GM12801 (cell line): Measurements from ENCODE around the gene CDYL.

ENCODE experiments used
- TF ChIP-seq, protein P1 (sequence below): IDR thresholded peaks from one replicate; pipeline ENCODE4 v1.5.1; 2011; ENCODE audit warnings: control low read depth; ENCODE audit not compliant: insufficient read length; ENCODE audit errors: extremely low read depth

The CDYL gene

DNA sequence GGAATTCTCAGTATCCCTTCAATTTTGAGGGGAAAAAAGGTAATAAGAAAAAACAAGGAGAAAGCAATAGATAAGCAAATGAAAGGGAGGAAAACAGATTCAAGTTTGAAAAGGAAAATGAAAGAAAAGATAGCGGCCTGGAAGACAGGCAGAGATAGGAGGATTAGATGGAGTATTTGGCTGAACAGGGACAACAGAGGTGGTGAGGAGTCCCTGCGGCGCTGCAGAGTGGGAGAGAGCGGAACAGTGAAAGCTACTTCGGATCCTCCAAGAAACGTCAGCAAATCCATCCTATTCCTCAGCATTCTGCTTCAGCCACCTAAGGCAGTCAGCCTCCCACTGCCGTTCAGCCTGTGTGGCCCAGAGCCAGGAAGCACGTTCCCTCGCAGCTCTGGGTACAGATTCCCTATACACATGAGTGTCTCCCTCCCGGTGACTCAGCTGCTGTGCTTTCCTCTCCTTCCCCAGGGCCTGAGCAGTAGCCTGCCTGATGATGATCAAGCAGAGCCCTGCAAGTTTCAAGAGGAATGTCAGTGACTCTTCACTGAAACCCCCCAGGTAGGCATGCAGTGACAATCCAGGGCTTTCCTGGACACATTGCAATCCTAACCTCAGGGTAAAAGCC, 43.4 kb upstream of the CDYL start:
- TF ChIP-seq, protein P1, sequence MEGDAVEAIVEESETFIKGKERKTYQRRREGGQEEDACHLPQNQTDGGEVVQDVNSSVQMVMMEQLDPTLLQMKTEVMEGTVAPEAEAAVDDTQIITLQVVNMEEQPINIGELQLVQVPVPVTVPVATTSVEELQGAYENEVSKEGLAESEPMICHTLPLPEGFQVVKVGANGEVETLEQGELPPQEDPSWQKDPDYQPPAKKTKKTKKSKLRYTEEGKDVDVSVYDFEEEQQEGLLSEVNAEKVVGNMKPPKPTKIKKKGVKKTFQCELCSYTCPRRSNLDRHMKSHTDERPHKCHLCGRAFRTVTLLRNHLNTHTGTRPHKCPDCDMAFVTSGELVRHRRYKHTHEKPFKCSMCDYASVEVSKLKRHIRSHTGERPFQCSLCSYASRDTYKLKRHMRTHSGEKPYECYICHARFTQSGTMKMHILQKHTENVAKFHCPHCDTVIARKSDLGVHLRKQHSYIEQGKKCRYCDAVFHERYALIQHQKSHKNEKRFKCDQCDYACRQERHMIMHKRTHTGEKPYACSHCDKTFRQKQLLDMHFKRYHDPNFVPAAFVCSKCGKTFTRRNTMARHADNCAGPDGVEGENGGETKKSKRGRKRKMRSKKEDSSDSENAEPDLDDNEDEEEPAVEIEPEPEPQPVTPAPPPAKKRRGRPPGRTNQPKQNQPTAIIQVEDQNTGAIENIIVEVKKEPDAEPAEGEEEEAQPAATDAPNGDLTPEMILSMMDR = no peak

DNA sequence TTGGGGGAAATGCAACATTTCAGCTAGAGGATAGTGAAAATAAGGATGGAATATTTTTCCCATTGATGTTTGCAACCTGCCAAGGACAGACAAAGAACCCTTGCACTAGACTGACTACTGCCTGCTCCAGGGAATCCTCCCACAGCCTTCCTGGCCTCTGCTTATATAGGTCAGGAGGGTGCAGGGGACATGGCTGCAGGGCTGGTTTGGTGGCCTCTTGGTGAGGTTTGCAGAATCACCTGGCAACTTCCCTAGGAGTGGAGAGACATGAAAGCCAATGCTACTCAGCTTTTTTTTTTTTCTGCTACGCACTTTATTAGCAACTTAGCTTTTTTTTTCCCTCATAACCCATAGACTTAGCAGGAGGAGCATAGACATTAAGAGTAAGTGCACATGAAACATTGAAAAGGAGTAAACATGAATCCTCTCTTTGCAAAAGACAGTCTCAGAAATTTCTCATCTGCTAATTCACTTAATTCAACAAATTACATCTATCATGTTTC, 39.8 kb upstream of the CDYL start:
- TF ChIP-seq, protein P1 = no peak

DNA sequence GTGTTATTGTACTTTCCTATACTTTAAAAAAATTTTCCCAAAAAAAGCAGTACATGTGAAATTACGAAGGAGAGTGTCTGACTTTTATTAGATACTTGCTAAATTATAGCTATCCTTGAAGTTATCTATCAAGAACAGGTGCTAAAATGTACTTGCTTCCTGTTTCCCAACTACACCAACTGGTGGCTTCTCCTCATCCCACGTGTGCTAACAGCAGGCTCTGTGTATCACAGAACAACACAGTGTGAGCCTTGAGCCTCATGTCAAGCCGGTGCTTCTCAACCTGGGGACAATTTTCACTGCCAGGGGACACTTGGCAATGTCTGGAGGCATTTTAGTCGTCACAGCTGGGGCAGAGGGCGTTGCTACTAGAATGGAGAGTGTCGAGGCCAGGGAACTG, 36.2 kb upstream of the CDYL start:
- TF ChIP-seq, protein P1 = no peak

DNA sequence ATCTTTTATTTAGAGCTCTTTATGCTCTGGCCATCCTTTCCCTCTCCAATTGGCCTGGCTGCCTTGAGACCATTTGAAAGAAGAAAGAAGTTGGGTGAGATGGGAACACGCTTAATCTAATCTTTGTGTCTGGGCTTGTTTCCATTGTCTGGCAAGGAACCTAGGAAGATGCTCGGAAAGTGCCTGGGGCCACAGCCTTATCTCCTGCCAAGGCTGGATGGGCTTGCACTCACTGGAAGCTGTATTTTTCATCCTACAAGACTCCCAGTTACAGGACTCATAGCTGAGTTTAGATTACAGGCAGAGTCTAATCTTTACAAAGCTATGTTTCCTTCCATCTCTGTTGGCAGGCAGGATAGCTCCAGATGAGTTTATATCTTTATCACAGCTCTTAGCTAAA, 33.1 kb upstream of the CDYL start:
- TF ChIP-seq, protein P1 = no peak

DNA sequence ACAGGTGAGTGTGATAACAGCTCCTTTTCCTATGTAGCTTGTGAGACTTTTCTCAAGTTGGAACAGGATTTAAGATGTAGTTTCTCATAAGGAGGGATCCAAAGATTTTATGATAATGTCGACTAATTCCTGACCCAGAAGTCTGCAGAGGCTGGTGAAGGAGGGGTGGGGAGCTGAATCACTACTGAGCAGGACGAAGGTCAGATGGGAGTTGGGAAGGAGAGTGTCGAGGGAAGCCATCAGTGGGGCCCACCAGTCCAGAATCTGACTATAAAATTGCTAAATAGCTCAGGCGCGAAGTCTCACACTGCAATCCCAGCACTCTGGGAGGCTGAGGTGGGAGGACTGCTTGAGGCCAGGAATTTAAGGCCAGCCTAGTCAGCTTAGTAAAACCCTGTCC, 32.3 kb upstream of the CDYL start:
- TF ChIP-seq, protein P1 = no peak

DNA sequence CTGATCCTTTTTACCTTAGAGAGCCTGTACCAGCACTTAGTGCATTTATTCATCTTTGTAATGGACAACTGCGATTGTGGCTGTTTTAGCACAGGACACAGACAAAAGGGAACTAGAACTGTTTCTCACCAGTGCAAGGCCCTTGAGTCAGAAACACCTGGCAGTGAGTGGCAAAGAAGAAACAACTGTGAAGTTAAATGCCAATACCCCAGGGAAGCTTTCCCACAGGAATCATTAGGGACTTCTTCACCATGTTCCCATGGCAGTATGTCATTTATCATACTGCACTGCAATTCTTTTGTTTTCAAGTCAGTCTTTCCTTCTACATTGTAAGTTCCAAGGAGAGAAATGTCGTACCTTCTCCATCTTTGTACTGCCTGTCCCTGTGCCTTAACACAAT, 28.6 kb upstream of the CDYL start:
- TF ChIP-seq, protein P1 = no peak

DNA sequence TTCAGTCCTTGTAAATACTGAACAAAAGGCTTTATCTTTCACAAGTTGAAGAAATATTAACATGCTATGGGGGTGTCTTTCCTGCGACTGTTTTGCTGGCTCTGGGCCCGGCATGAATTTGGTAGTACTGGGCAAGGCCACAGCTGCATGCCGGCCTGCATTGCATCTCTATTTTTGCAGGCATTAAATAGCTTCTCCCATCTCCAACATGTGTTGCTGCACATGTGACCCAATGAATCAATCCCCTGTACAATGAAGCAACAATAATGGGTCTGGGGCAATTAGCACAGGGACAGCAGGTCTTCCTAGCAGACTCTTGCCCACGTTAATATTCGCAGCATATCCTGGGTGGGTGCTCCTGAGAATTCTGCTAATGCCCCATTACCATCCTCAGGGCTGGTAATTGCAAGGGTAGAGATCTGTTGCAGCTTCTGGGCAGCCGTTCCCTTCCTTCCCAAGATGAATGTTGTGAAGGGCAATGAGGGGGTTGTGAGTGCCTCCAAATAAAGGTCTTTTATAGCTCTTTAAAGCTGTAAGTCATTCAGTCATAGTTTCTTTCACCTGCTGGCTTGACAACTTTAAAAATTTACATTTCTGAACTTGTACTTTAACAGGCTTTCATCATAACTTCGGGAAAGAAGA, 24.3 kb upstream of the CDYL start:
- TF ChIP-seq, protein P1 = no peak
